IMR-90 (cell line): ENCODE results near the gene RALGPS1. TPM values are rescaled to one million over a fixed set of nuclear protein-coding genes. Genes with fewer than 3 reads are reported as not detected.

Source experiments
- ATAC-seq: fragments of 200-7000 bp; cut with Tn5 transposase; 2 replicates; pipeline ENCODE4 v1.9.1; 2020; ENCODE audit warnings: low read depth, mild to moderate bottlenecking, moderate library complexity
- BruUV-seq: library from RNA; stranded (reverse); fragments of 400-500 nt; replicated peaks from 2 replicates; lab custom pipeline; 2021; lab: Mats Ljungman, UMichigan
- CTCF ChIA-PET: fragments of 300-600 bp; formaldehyde crosslinking; extraction: SDS; loops from one replicate; lab custom pipeline; 2021; ENCODE audit warnings: antibody characterized with exemption; lab: Yijun Ruan, JAX
- POLR2A ChIA-PET: fragments of 300-600 bp; sonication (Branson Sonifier 250); formaldehyde crosslinking; loops from one replicate; lab custom pipeline; 2022; ENCODE audit warnings: antibody characterized with exemption; ENCODE audit not compliant: unreplicated experiment; lab: Charles Lee
- DNase-seq: peaks from one replicate; pipeline ENCODE4 v3.0.0; 2013
- H2AFZ ChIP-seq: replicated peaks from 2 replicates; pipeline ENCODE3; 2013; ENCODE audit warnings: low read length, mild to moderate bottlenecking; ENCODE audit not compliant: poor library complexity
- H2AK5ac ChIP-seq: 2 replicates; pipeline ENCODE4 v1.6.1; 2013; ENCODE audit warnings: low read depth, low read length, inconsistent platforms
- H2AK9ac ChIP-seq: replicated peaks from 2 replicates; pipeline ENCODE3; 2013; ENCODE audit warnings: mild to moderate bottlenecking, low read depth, low read length, moderate library complexity; ENCODE audit not compliant: poor library complexity
- H2BK120ac ChIP-seq: 2 replicates; pipeline ENCODE4 v1.6.1; 2013; ENCODE audit warnings: low read depth, low read length, inconsistent platforms
- H2BK15ac ChIP-seq: 3 replicates; pipeline ENCODE4 v1.6.1; 2013; ENCODE audit warnings: low read depth, low read length, inconsistent platforms
- H2BK20ac ChIP-seq: 2 replicates; pipeline ENCODE4 v1.6.1; 2013; ENCODE audit warnings: low read depth, mild to moderate bottlenecking, inconsistent platforms, low read length, moderate library complexity
- H2BK5ac ChIP-seq: 2 replicates; pipeline ENCODE4 v1.6.1; 2013; ENCODE audit warnings: mild to moderate bottlenecking, low read depth, low read length, inconsistent platforms; ENCODE audit not compliant: poor library complexity, severe bottlenecking
- H3K14ac ChIP-seq: replicated peaks from 2 replicates; pipeline ENCODE4 v1.6.1; 2013; ENCODE audit warnings: low read depth, low read length, inconsistent platforms
- H3K18ac ChIP-seq: 2 replicates; pipeline ENCODE4 v1.6.1; 2013; ENCODE audit warnings: low read depth, low read length, control low read depth
- H3K23ac ChIP-seq: 2 replicates; pipeline ENCODE4 v1.6.1; 2013; ENCODE audit warnings: low read depth, low read length, inconsistent platforms
- H3K27ac ChIP-seq: 2 replicates; pipeline ENCODE4 v1.5.1; 2013; ENCODE audit warnings: mild to moderate bottlenecking, control low read depth, low read length; ENCODE audit not compliant: insufficient read depth
- H3K27me3 ChIP-seq: 2 replicates; pipeline ENCODE4 v1.6.1; 2013; ENCODE audit warnings: low read length; ENCODE audit not compliant: control insufficient read depth, insufficient read depth
- H3K36me3 ChIP-seq: 2 replicates; pipeline ENCODE4 v1.6.1; 2013; ENCODE audit warnings: low read length, mixed read lengths; ENCODE audit not compliant: control insufficient read depth, insufficient read depth
- H3K4ac ChIP-seq: 2 replicates; pipeline ENCODE4 v1.6.1; 2013; ENCODE audit warnings: low read depth, low read length, inconsistent platforms
- H3K4me1 ChIP-seq: 2 replicates; pipeline ENCODE4 v1.6.1; 2013; ENCODE audit warnings: low read length, mixed read lengths; ENCODE audit not compliant: control insufficient read depth, insufficient read depth
- H3K4me2 ChIP-seq: 2 replicates; pipeline ENCODE4 v1.6.1; 2013; ENCODE audit warnings: low read depth, mild to moderate bottlenecking, control low read depth, low read length, moderate library complexity
- H3K4me3 ChIP-seq: 2 replicates; pipeline ENCODE4 v1.5.1; 2013; ENCODE audit warnings: low read depth, mild to moderate bottlenecking, control low read depth, low read length, moderate library complexity; ENCODE audit not compliant: insufficient read depth
- H3K56ac ChIP-seq: 2 replicates; pipeline ENCODE4 v1.6.1; 2013; ENCODE audit warnings: low read length, inconsistent platforms; ENCODE audit not compliant: insufficient read depth; ENCODE audit errors: extremely low read depth
- H3K79me1 ChIP-seq, 2 experiments: 2 replicates each; pipeline ENCODE4 v1.6.1; 2013; ENCODE audit warnings: low read length in 2 of 2, inconsistent platforms in 1 of 2, low read depth in 1 of 2
- H3K9ac ChIP-seq: 2 replicates; pipeline ENCODE4 v1.6.1; 2013; ENCODE audit warnings: low read depth, low read length, control low read depth
- H3K9me1 ChIP-seq: 2 replicates; pipeline ENCODE4 v1.6.1; 2013; ENCODE audit warnings: low read length, inconsistent platforms; ENCODE audit not compliant: insufficient read depth
- H3K9me3 ChIP-seq: 2 replicates; pipeline ENCODE4 v1.6.1; 2013; ENCODE audit warnings: low read length; ENCODE audit not compliant: control insufficient read depth, insufficient read depth
- H4K20me1 ChIP-seq: 2 replicates; pipeline ENCODE4 v1.6.1; 2013; ENCODE audit warnings: low read length, inconsistent platforms; ENCODE audit not compliant: insufficient read depth
- H4K5ac ChIP-seq: 2 replicates; pipeline ENCODE4 v1.6.1; 2013; ENCODE audit warnings: mild to moderate bottlenecking, low read depth, low read length, control low read depth
- H4K8ac ChIP-seq, 2 experiments: 2 replicates each; pipeline ENCODE4 v1.6.1; 2013; ENCODE audit warnings: low read depth in 2 of 2, low read length in 2 of 2, control low read depth in 1 of 2, inconsistent platforms in 1 of 2
- H4K91ac ChIP-seq: 2 replicates; pipeline ENCODE4 v1.6.1; 2013; ENCODE audit warnings: low read depth, low read length, inconsistent platforms; ENCODE audit not compliant: insufficient read depth
- BHLHE40 ChIP-seq: fragments of 150-350 bp; IDR thresholded peaks from 2 replicates; pipeline ENCODE4 v1.6.1; 2016; ENCODE audit warnings: mild to moderate bottlenecking, low read depth, low read length
- CEBPB ChIP-seq: IDR thresholded peaks from 2 replicates; pipeline ENCODE4 v1.6.1; 2012; ENCODE audit warnings: low read depth, low read length, improper control_type of control experiment
- CHD1 ChIP-seq: IDR thresholded peaks from 2 replicates; pipeline ENCODE4 v1.6.1; 2012; ENCODE audit warnings: low read depth, low read length, improper control_type of control experiment
- FOS ChIP-seq: fragments of 150-350 bp; IDR thresholded peaks from 2 replicates; pipeline ENCODE4 v1.6.1; 2016; ENCODE audit warnings: low read depth, low read length
- MAFK ChIP-seq: IDR thresholded peaks from 2 replicates; pipeline ENCODE4 v1.6.1; 2012; ENCODE audit warnings: low read depth, low read length, improper control_type of control experiment
- MAZ ChIP-seq: IDR thresholded peaks from 2 replicates; pipeline ENCODE4 v1.6.1; 2012; ENCODE audit warnings: low read depth, mild to moderate bottlenecking, low read length, improper control_type of control experiment, moderate library complexity, borderline replicate concordance
- MXI1 ChIP-seq: IDR thresholded peaks from 2 replicates; pipeline ENCODE4 v1.6.1; 2012; ENCODE audit warnings: low read depth, mild to moderate bottlenecking, low read length, moderate library complexity, borderline replicate concordance
- NFE2L2 ChIP-seq: fragments of 150-350 bp; IDR thresholded peaks from 2 replicates; pipeline ENCODE4 v1.6.1; 2016; ENCODE audit warnings: low read depth, mild to moderate bottlenecking, low read length
- POLR2A ChIP-seq: IDR thresholded peaks from 2 replicates; pipeline ENCODE4 v1.6.1; 2012; ENCODE audit warnings: mild to moderate bottlenecking, low read depth, low read length
- RAD21 ChIP-seq: IDR thresholded peaks from 2 replicates; pipeline ENCODE4 v1.6.1; 2012; ENCODE audit warnings: low read length, improper control_type of control experiment
- RCOR1 ChIP-seq: IDR thresholded peaks from 2 replicates; pipeline ENCODE4 v1.6.1; 2012; ENCODE audit warnings: mild to moderate bottlenecking, low read length, improper control_type of control experiment; ENCODE audit not compliant: insufficient replicate concordance
- RFX5 ChIP-seq: IDR thresholded peaks from 2 replicates; pipeline ENCODE4 v1.8.0; 2012; ENCODE audit warnings: low read depth, mild to moderate bottlenecking, low read length, moderate library complexity
- WGBS, 2 experiments: methylation state at CpG; one replicate each; pipeline versions ENCODE4 v1.1.5 to v1.1.7; 2013; ENCODE audit warnings: missing lambda C conversion rate in 2 of 2; ENCODE audit not compliant: insufficient read length in 1 of 2; ENCODE audit errors: extremely low coverage in 2 of 2; 5-methylcytosine and 5-hydroxymethylcytosine counted together
- dilution Hi-C: fragments of 300-500 bp; cut with HindIII; formaldehyde crosslinking; loops from one replicate; pipeline ENCODE4 v1.14.3; 2018; ENCODE audit warnings: low sequenced_read_pairs; ENCODE audit not compliant: unreplicated experiment
- in situ Hi-C: fragments of 300-500 bp; cut with MboI; formaldehyde crosslinking; loops from 3 replicates; pipeline ENCODE4 v1.14.3; 2019; ENCODE audit warnings: low sequenced_read_pairs, inconsistent platforms, mixed read lengths
- intact Hi-C: fragments of 100-400 bp; cut with micrococcal nuclease; formaldehyde crosslinking; loops from 2 replicates; pipeline ENCODE4 v1.10.0; 2022
- polyA plus RNA-seq, 3 experiments: library from polyadenylated mRNA; depleted of rRNA; stranded (reverse); fragments of >200 nt; gene quantifications; 2 replicates each; pipeline ENCODE4 v1.2.3, GENCODE V29; 2012; ENCODE audit warnings: low replicate concordance in 1 of 3
- total RNA-seq: library from RNA; depleted of rRNA; stranded (reverse); fragments of >200 nt; gene quantifications from 2 replicates; pipeline ENCODE4 v1.2.3, GENCODE V29; 2012
- TF ChIP-seq, protein P1 (sequence below): conservative IDR thresholded peaks from 2 replicates; pipeline ENCODE4 v1.5.1; 2012; ENCODE audit warnings: mild to moderate bottlenecking, low read depth, low read length, improper control_type of control experiment
- TF ChIP-seq, protein P2 (sequence below): fragments of 150-350 bp; IDR thresholded peaks from 2 replicates; pipeline ENCODE4 v1.6.1; 2016; ENCODE audit warnings: low read depth, mild to moderate bottlenecking, low read length, moderate library complexity, borderline replicate concordance
- TF ChIP-seq, protein P3 (sequence below): fragments of 150-350 bp; IDR thresholded peaks from 2 replicates; pipeline ENCODE4 v1.6.1; 2017; ENCODE audit warnings: mild to moderate bottlenecking, antibody characterized with exemption, low read length, low read depth

The RALGPS1 gene
- total and polyA plus RNA-seq, 2 of the 4 experiments (the other 2 are of a cell fraction), result 0.90 to 2.8 TPM

DNA sequence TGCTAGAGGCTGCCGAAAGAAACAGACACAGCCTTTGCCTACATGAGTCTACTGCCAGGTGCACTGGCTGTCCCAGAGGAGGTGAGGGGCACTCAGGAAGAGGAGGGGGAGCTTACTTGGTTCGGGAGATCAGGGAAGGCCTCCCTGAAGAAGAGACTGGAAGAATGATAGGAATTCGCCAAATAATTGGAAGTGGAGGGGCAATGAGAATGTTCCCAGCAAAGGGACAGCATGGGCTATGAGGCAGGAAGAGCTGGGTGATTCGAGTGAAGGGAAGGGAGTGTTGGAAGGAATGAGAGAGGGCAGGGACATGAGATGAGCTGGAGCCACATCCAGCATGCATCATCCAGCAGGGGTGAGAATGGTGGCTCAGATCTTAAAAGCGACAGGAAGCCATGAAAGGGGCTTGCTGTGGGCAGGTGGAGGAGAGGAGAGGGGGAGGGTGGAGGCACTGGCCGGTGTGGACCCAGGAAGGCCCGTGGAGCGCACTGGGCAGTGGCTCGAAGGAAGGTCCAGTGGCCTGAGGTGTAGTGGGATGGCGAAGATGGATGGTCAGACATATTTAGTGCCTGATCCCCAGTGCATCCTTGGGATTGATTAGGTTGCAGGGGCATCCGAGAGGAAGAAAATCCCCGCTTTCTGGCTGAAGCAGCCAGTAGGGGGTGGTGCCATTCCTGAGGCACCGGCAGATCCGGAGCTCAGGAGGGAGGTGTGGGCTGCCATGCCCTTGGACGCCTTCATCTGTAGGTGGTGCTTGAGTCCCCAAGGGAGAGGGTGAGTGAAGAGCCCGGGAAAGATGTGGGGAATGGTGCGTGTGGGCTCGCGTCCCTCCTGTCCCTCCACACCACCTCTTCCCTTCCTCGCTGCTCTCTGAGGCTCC, 296.5 kb downstream of the RALGPS1 start:
- no peak overlapping the region for H4K5ac ChIP-seq
- H3K79me1 ChIP-seq, result no peaks in the 10 kb centered on the region
- ChIA-PET CTCF (no interaction called here), POLR2A (no interaction called here)
- H3K9ac ChIP-seq, result no peak overlapping the region
- peaks cover 6% of the 10 kb centered on the region; the same call in 1 of the 2 replicates for H3K4me1 ChIP-seq
- no peak overlapping the region for H2BK5ac ChIP-seq
- H2BK20ac ChIP-seq, result no peak overlapping the region
- peaks cover 14% of the 10 kb centered on the region for H3K27me3 ChIP-seq
- H3K4me2 ChIP-seq, result no peak overlapping the region
- no peak overlapping the region for H3K4me3 ChIP-seq
- H3K14ac ChIP-seq, result no peak overlapping the region
- WGBS, 2 experiments, result 66% methylated on average over 7 of the region's 20 CpGs; no CpG with 5 or more reads in 1 of the 2 experiments
- H3K23ac ChIP-seq, result no peak overlapping the region
- peaks cover 4% of the 10 kb centered on the region; the same call in 1 of the 2 replicates for H3K9me1 ChIP-seq
- no peak for ATAC-seq
- no peak overlapping the region for H2BK120ac ChIP-seq
- H2AFZ ChIP-seq, result no peak overlapping the region
- in situ Hi-C loops, result no loop called here
- H3K56ac ChIP-seq, result no peak overlapping the region
- H2BK15ac ChIP-seq, result no peak overlapping the region
- no peak for DNase-seq
- H4K8ac ChIP-seq, result no peak overlapping the region
- intact Hi-C loops, result no loop called here
- no TSS peak for BruUV-seq
- no peaks in the 10 kb centered on the region for H4K20me1 ChIP-seq
- no peaks in the 10 kb centered on the region for H3K36me3 ChIP-seq
- dilution Hi-C loops, result no loop called here
- peak overlapping the region; percentile 5 for H2AK9ac ChIP-seq
- H4K91ac ChIP-seq, result no peak overlapping the region
- no peak overlapping the region for H3K18ac ChIP-seq
- no peak overlapping the region for H2AK5ac ChIP-seq
- H3K4ac ChIP-seq, result no peak overlapping the region
- H3K9me3 ChIP-seq, result no peaks in the 10 kb centered on the region
- no peak overlapping the region for H3K27ac ChIP-seq
- TF ChIP-seq RCOR1, result no peak
- TF ChIP-seq CEBPB, result no peak
- TF ChIP-seq, protein P1, sequence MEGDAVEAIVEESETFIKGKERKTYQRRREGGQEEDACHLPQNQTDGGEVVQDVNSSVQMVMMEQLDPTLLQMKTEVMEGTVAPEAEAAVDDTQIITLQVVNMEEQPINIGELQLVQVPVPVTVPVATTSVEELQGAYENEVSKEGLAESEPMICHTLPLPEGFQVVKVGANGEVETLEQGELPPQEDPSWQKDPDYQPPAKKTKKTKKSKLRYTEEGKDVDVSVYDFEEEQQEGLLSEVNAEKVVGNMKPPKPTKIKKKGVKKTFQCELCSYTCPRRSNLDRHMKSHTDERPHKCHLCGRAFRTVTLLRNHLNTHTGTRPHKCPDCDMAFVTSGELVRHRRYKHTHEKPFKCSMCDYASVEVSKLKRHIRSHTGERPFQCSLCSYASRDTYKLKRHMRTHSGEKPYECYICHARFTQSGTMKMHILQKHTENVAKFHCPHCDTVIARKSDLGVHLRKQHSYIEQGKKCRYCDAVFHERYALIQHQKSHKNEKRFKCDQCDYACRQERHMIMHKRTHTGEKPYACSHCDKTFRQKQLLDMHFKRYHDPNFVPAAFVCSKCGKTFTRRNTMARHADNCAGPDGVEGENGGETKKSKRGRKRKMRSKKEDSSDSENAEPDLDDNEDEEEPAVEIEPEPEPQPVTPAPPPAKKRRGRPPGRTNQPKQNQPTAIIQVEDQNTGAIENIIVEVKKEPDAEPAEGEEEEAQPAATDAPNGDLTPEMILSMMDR, result no peak
- TF ChIP-seq, protein P2, sequence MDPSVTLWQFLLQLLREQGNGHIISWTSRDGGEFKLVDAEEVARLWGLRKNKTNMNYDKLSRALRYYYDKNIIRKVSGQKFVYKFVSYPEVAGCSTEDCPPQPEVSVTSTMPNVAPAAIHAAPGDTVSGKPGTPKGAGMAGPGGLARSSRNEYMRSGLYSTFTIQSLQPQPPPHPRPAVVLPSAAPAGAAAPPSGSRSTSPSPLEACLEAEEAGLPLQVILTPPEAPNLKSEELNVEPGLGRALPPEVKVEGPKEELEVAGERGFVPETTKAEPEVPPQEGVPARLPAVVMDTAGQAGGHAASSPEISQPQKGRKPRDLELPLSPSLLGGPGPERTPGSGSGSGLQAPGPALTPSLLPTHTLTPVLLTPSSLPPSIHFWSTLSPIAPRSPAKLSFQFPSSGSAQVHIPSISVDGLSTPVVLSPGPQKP, result no peak
- no peak for TF ChIP-seq MAFK
- no peak for TF ChIP-seq CHD1
- no peak for TF ChIP-seq FOS
- TF ChIP-seq, protein P3, sequence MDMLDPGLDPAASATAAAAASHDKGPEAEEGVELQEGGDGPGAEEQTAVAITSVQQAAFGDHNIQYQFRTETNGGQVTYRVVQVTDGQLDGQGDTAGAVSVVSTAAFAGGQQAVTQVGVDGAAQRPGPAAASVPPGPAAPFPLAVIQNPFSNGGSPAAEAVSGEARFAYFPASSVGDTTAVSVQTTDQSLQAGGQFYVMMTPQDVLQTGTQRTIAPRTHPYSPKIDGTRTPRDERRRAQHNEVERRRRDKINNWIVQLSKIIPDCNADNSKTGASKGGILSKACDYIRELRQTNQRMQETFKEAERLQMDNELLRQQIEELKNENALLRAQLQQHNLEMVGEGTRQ, result no peak
- TF ChIP-seq POLR2A, result no peak
- TF ChIP-seq MXI1, result no peak
- no peak for TF ChIP-seq MAZ
- no peak for TF ChIP-seq RFX5
- TF ChIP-seq RAD21, result no peak
- TF ChIP-seq NFE2L2, result no peak
- no peak for TF ChIP-seq BHLHE40
